GM23338 (cell line): Measurements from ENCODE around the gene RFX2. TPM values are rescaled to one million over a fixed set of nuclear protein-coding genes. Genes with fewer than 3 reads are reported as not detected.

Experiments
- ATAC-seq: fragments of 200-7000 bp; cut with Tn5 transposase; 3 replicates; pipeline ENCODE4 v1.9.1; 2020
- DNase-seq: peaks from one replicate; pipeline ENCODE4 v3.0.0-alpha.2; 2015; ENCODE audit warnings: low spot score
- H2AFZ ChIP-seq: fragments of 200-600 bp; sonication (generic); 2 replicates; pipeline ENCODE4 v1.8.0; 2016; ENCODE audit warnings: antibody characterized with exemption, mild to moderate bottlenecking, moderate library complexity
- H3F3A ChIP-seq: fragments of 200-600 bp; sonication (generic); replicated peaks from 2 replicates; pipeline ENCODE4 v1.8.0; 2017; ENCODE audit warnings: antibody characterized with exemption, mixed run types, low read depth
- H3K27ac ChIP-seq: fragments of 200-600 bp; sonication (generic); 2 replicates; pipeline ENCODE4 v1.6.1; 2016; ENCODE audit warnings: low read depth
- H3K27me3 ChIP-seq: fragments of 200-600 bp; sonication (generic); 2 replicates; pipeline ENCODE4 v1.8.0; 2016; ENCODE audit warnings: mild to moderate bottlenecking, mixed run types, moderate library complexity; ENCODE audit not compliant: insufficient read depth
- H3K36me3 ChIP-seq: fragments of 200-600 bp; sonication (generic); 2 replicates; pipeline ENCODE4 v1.8.0; 2016; ENCODE audit warnings: mild to moderate bottlenecking; ENCODE audit not compliant: insufficient read depth
- H3K4me1 ChIP-seq: fragments of 200-600 bp; sonication (generic); 2 replicates; pipeline ENCODE4 v1.8.0; 2016; ENCODE audit warnings: mild to moderate bottlenecking, moderate library complexity; ENCODE audit not compliant: insufficient read depth
- H3K4me2 ChIP-seq: fragments of 200-600 bp; sonication (generic); 2 replicates; pipeline ENCODE4 v1.7.1; 2017; ENCODE audit warnings: mixed run types
- H3K4me3 ChIP-seq: fragments of 200-600 bp; sonication (generic); 2 replicates; pipeline ENCODE4 v1.6.1; 2016; ENCODE audit warnings: mixed run types
- H3K79me2 ChIP-seq: fragments of 200-600 bp; sonication (generic); replicated peaks from 2 replicates; pipeline ENCODE4 v1.8.0; 2017; ENCODE audit warnings: mild to moderate bottlenecking; ENCODE audit not compliant: insufficient read depth
- H3K9me2 ChIP-seq: fragments of 200-600 bp; sonication (generic); 2 replicates; pipeline ENCODE4 v1.8.0; 2017; ENCODE audit not compliant: insufficient read depth
- H4K20me1 ChIP-seq: fragments of 200-600 bp; sonication (generic); replicated peaks from 2 replicates; pipeline ENCODE4 v1.8.0; 2017; ENCODE audit warnings: mild to moderate bottlenecking; ENCODE audit not compliant: insufficient read depth
- H3K27ac Mint-ChIP-seq: 2 replicates; pipeline ENCODE4 v1.8.0; 2020; ENCODE audit warnings: inconsistent platforms, mild to moderate bottlenecking, moderate library complexity, mixed read lengths
- H3K27me3 Mint-ChIP-seq: 3 replicates; pipeline ENCODE4 v1.8.0; 2022; ENCODE audit warnings: low read depth, mild to moderate bottlenecking, moderate library complexity, mixed read lengths, inconsistent platforms; ENCODE audit not compliant: insufficient read depth, poor library complexity
- H3K36me3 Mint-ChIP-seq: 3 replicates; pipeline ENCODE4 v1.8.0; 2021; ENCODE audit warnings: low read depth, mild to moderate bottlenecking, inconsistent platforms, moderate library complexity, mixed read lengths
- H3K4me1 Mint-ChIP-seq: 3 replicates; pipeline ENCODE4 v1.8.0; 2020; ENCODE audit warnings: mild to moderate bottlenecking, inconsistent platforms, mixed read lengths
- H3K4me3 Mint-ChIP-seq: 3 replicates; pipeline ENCODE4 v1.8.0; 2021; ENCODE audit warnings: moderate library complexity, mild to moderate bottlenecking, inconsistent platforms, mixed read lengths
- H3K9me3 Mint-ChIP-seq: 3 replicates; pipeline ENCODE4 v1.8.0; 2020; ENCODE audit warnings: moderate library complexity, mild to moderate bottlenecking, inconsistent platforms, mixed read lengths
- CREB1 ChIP-seq: fragments of 250-450 bp; sonication (Bioruptor Pico); IDR thresholded peaks from 2 replicates; pipeline ENCODE4 v1.5.0; 2020; ENCODE audit warnings: low read depth, mild to moderate bottlenecking, moderate library complexity
- EZH2 ChIP-seq: fragments of 200-600 bp; sonication (generic); IDR thresholded peaks from one replicate; pipeline ENCODE4 v1.8.0; 2017; ENCODE audit warnings: antibody characterized with exemption, mild to moderate bottlenecking, low read depth; ENCODE audit not compliant: unreplicated experiment
- EZH2phosphoT487 ChIP-seq: fragments of 200-600 bp; sonication (generic); IDR thresholded peaks from one replicate; pipeline ENCODE4 v1.8.1; 2018; ENCODE audit warnings: antibody characterized with exemption; ENCODE audit not compliant: unreplicated experiment
- JUNB ChIP-seq: IDR thresholded peaks from one replicate; pipeline ENCODE4 v1.6.1; 2016; ENCODE audit warnings: antibody characterized with exemption; ENCODE audit not compliant: unreplicated experiment
- NANOG ChIP-seq: IDR thresholded peaks from 2 replicates; pipeline ENCODE4 v1.6.1; 2016; ENCODE audit warnings: antibody characterized with exemption, borderline replicate concordance
- POLR2AphosphoS5 ChIP-seq: IDR thresholded peaks from 2 replicates; pipeline ENCODE4 v1.6.1; 2016; ENCODE audit warnings: antibody characterized with exemption, low read depth
- STAT1 ChIP-seq: IDR thresholded peaks from one replicate; pipeline ENCODE4 v1.6.1; 2016; ENCODE audit warnings: antibody characterized with exemption; ENCODE audit not compliant: unreplicated experiment
- ZNF114 ChIP-seq: fragments of 250-450 bp; sonication (Bioruptor Pico); IDR thresholded peaks from 2 replicates; pipeline ENCODE4 v1.5.0; 2020; ENCODE audit warnings: mild to moderate bottlenecking, moderate library complexity
- ZNF331 ChIP-seq: fragments of 250-450 bp; sonication (Bioruptor Pico); IDR thresholded peaks from 2 replicates; pipeline ENCODE4 v1.5.0; 2020; ENCODE audit warnings: low read depth, mild to moderate bottlenecking, moderate library complexity
- polyA plus RNA-seq: library from polyadenylated mRNA; unstranded; fragments of >200 nt; fragmentation: Nextera tagmentation; extraction: Ambion mirVana; gene quantifications from 2 replicates; pipeline ENCODE4 v1.2.1, GENCODE V29; 2016
- total RNA-seq: library from RNA; depleted of rRNA; stranded (reverse); fragments of >200 nt; shearing (Covaris generic); gene quantifications from 2 replicates; pipeline ENCODE4 v1.2.3, GENCODE V29; 2014
- TF ChIP-seq, protein P1 (sequence below): fragments of 250-450 bp; sonication (Bioruptor Pico); IDR thresholded peaks from 2 replicates; pipeline ENCODE4 v1.5.0; 2020; ENCODE audit warnings: mild to moderate bottlenecking, moderate library complexity
- TF ChIP-seq, protein P2 (sequence below): IDR thresholded peaks from 2 replicates; pipeline ENCODE4 v1.6.1; 2016; ENCODE audit warnings: antibody characterized with exemption
- TF ChIP-seq, protein P3 (sequence below): IDR thresholded peaks from one replicate; pipeline ENCODE4 v1.6.1; 2018; ENCODE audit warnings: antibody characterized with exemption; ENCODE audit not compliant: unreplicated experiment
- TF ChIP-seq, protein P4 (sequence below), 2 experiments: fragments of 200-600 bp in 1 of 2; sonication (generic) in 1 of 2; conservative IDR thresholded peaks; 2 replicates each; pipeline versions ENCODE4 v1.5.1 to v1.6.1; 2016 to 2017; ENCODE audit warnings: antibody characterized with exemption in 2 of 2, low read depth in 2 of 2, mild to moderate bottlenecking in 2 of 2, moderate library complexity in 1 of 2

The RFX2 gene
- total and polyA plus RNA-seq, 2 experiments from 2014 or later = 4.6 to 13.0 TPM

DNA sequence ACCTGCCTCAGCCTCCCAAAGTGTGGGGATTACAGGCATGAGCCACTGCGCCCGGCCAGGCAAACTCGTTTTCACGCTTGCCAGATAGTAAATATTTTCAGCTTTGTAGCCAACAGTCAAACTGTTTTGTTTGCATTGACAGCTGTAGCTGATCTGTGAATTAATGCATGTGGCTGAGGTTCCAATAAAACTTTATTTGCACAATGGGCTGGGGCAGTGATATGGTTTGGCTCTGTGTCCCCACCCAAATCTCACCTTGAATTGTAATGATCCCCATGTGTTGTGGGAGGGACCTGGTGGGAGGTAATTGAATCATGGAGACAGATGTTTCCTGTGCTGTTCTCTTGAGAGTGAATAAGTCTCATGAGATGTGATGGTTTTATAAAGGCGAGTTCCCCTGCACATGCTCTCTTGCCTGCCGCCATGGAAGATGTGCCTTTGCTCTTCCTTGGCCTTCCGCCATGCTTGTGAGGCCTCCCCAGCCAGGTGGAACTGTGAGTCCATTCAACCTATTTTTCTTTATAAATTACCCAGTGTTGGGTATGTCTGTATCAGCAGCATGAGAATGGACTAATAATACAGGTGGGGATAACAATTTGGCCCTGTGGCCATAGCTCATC is 110.0 kb downstream of the RFX2 start:
- Histone ChIP-seq H3K36me3 (no peaks in the 10 kb centered on the region), H2AFZ (no peak overlapping the region), H3K27me3 (no peaks in the 10 kb centered on the region), H4K20me1 (no peaks in the 10 kb centered on the region), H3K27ac (no peak overlapping the region), H3K4me3 (no peak overlapping the region), H3F3A (0 out of 2 replicates have a peak, but pooled peaks cover 2% of the 10 kb centered on the region), H3K9me2 (no peaks in the 10 kb centered on the region), H3K4me1 (no peaks in the 10 kb centered on the region), H3K79me2 (no peaks in the 10 kb centered on the region), H3K4me2 (no peak overlapping the region)
- Mint-ChIP-seq H3K27ac (no peak overlapping the region), H3K36me3 (peaks cover 3% of the 10 kb centered on the region; the same call in 1 of the 3 replicates), H3K9me3 (peaks cover 6% of the 10 kb centered on the region), H3K27me3 (peaks cover 7% of the 10 kb centered on the region), H3K4me3 (no peak overlapping the region), H3K4me1 (no peaks in the 10 kb centered on the region)
- DNase-seq = no peak
- ATAC-seq = no peak
- TF ChIP-seq, protein P1, sequence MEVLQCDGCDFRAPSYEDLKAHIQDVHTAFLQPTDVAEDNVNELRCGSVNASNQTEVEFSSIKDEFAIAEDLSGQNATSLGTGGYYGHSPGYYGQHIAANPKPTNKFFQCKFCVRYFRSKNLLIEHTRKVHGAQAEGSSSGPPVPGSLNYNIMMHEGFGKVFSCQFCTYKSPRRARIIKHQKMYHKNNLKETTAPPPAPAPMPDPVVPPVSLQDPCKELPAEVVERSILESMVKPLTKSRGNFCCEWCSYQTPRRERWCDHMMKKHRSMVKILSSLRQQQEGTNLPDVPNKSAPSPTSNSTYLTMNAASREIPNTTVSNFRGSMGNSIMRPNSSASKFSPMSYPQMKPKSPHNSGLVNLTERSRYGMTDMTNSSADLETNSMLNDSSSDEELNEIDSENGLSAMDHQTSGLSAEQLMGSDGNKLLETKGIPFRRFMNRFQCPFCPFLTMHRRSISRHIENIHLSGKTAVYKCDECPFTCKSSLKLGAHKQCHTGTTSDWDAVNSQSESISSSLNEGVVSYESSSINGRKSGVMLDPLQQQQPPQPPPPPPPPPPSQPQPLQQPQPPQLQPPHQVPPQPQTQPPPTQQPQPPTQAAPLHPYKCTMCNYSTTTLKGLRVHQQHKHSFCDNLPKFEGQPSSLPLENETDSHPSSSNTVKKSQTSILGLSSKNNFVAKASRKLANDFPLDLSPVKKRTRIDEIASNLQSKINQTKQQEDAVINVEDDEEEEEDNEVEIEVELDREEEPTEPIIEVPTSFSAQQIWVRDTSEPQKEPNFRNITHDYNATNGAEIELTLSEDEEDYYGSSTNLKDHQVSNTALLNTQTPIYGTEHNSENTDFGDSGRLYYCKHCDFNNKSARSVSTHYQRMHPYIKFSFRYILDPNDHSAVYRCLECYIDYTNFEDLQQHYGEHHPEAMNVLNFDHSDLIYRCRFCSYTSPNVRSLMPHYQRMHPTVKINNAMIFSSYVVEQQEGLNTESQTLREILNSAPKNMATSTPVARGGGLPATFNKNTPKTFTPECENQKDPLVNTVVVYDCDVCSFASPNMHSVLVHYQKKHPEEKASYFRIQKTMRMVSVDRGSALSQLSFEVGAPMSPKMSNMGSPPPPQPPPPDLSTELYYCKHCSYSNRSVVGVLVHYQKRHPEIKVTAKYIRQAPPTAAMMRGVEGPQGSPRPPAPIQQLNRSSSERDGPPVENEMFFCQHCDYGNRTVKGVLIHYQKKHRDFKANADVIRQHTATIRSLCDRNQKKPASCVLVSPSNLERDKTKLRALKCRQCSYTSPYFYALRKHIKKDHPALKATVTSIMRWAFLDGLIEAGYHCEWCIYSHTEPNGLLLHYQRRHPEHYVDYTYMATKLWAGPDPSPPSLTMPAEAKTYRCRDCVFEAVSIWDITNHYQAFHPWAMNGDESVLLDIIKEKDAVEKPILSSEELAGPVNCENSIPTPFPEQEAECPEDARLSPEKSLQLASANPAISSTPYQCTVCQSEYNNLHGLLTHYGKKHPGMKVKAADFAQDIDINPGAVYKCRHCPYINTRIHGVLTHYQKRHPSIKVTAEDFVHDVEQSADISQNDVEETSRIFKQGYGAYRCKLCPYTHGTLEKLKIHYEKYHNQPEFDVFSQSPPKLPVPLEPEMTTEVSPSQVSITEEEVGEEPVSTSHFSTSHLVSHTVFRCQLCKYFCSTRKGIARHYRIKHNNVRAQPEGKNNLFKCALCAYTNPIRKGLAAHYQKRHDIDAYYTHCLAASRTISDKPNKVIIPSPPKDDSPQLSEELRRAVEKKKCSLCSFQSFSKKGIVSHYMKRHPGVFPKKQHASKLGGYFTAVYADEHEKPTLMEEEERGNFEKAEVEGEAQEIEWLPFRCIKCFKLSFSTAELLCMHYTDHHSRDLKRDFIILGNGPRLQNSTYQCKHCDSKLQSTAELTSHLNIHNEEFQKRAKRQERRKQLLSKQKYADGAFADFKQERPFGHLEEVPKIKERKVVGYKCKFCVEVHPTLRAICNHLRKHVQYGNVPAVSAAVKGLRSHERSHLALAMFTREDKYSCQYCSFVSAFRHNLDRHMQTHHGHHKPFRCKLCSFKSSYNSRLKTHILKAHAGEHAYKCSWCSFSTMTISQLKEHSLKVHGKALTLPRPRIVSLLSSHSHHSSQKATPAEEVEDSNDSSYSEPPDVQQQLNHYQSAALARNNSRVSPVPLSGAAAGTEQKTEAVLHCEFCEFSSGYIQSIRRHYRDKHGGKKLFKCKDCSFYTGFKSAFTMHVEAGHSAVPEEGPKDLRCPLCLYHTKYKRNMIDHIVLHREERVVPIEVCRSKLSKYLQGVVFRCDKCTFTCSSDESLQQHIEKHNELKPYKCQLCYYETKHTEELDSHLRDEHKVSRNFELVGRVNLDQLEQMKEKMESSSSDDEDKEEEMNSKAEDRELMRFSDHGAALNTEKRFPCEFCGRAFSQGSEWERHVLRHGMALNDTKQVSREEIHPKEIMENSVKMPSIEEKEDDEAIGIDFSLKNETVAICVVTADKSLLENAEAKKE (CRISPR knock-in tag) = no peak
- no peak for TF ChIP-seq JUNB
- TF ChIP-seq STAT1 = no peak
- TF ChIP-seq ZNF114 = no peak
- no peak for TF ChIP-seq EZH2phosphoT487
- TF ChIP-seq, protein P2, sequence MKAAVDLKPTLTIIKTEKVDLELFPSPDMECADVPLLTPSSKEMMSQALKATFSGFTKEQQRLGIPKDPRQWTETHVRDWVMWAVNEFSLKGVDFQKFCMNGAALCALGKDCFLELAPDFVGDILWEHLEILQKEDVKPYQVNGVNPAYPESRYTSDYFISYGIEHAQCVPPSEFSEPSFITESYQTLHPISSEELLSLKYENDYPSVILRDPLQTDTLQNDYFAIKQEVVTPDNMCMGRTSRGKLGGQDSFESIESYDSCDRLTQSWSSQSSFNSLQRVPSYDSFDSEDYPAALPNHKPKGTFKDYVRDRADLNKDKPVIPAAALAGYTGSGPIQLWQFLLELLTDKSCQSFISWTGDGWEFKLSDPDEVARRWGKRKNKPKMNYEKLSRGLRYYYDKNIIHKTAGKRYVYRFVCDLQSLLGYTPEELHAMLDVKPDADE = no peak
- TF ChIP-seq, protein P3, sequence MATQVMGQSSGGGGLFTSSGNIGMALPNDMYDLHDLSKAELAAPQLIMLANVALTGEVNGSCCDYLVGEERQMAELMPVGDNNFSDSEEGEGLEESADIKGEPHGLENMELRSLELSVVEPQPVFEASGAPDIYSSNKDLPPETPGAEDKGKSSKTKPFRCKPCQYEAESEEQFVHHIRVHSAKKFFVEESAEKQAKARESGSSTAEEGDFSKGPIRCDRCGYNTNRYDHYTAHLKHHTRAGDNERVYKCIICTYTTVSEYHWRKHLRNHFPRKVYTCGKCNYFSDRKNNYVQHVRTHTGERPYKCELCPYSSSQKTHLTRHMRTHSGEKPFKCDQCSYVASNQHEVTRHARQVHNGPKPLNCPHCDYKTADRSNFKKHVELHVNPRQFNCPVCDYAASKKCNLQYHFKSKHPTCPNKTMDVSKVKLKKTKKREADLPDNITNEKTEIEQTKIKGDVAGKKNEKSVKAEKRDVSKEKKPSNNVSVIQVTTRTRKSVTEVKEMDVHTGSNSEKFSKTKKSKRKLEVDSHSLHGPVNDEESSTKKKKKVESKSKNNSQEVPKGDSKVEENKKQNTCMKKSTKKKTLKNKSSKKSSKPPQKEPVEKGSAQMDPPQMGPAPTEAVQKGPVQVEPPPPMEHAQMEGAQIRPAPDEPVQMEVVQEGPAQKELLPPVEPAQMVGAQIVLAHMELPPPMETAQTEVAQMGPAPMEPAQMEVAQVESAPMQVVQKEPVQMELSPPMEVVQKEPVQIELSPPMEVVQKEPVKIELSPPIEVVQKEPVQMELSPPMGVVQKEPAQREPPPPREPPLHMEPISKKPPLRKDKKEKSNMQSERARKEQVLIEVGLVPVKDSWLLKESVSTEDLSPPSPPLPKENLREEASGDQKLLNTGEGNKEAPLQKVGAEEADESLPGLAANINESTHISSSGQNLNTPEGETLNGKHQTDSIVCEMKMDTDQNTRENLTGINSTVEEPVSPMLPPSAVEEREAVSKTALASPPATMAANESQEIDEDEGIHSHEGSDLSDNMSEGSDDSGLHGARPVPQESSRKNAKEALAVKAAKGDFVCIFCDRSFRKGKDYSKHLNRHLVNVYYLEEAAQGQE = no peak
- TF ChIP-seq POLR2AphosphoS5 = no peak
- TF ChIP-seq CREB1 (CRISPR knock-in tag) = no peak
- TF ChIP-seq NANOG = no peak
- TF ChIP-seq, protein P4, sequence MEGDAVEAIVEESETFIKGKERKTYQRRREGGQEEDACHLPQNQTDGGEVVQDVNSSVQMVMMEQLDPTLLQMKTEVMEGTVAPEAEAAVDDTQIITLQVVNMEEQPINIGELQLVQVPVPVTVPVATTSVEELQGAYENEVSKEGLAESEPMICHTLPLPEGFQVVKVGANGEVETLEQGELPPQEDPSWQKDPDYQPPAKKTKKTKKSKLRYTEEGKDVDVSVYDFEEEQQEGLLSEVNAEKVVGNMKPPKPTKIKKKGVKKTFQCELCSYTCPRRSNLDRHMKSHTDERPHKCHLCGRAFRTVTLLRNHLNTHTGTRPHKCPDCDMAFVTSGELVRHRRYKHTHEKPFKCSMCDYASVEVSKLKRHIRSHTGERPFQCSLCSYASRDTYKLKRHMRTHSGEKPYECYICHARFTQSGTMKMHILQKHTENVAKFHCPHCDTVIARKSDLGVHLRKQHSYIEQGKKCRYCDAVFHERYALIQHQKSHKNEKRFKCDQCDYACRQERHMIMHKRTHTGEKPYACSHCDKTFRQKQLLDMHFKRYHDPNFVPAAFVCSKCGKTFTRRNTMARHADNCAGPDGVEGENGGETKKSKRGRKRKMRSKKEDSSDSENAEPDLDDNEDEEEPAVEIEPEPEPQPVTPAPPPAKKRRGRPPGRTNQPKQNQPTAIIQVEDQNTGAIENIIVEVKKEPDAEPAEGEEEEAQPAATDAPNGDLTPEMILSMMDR (conservative IDR thresholded peaks at IDR 0.05; ENCODE audit: low read depth in 2 of 2) = no peak
- TF ChIP-seq ZNF331 (CRISPR knock-in tag) = no peak
- no peak for TF ChIP-seq EZH2
